Heart right ventricle (tissue), 16 donors: ENCODE results near the gene MAML2. TPM values are rescaled to one million over a fixed set of nuclear protein-coding genes. Genes with fewer than 3 reads are reported as not detected.

ENCODE experiments used
- ATAC-seq, 8 donors: fragments of 200-7000 bp; cut with Tn5 transposase; one replicate each; pipeline ENCODE4 v1.9.1; 2020; ENCODE audit warnings: mild to moderate bottlenecking in 8 of 8, moderate library complexity in 8 of 8, moderate number of reproducible peaks in 1 of 8
- DNase-seq, 2 donors: peaks; one replicate each; pipeline ENCODE4 v3.0.0-alpha.2; 2020
- H3K27ac ChIP-seq, 10 donors: fragments of 200-600 bp; sonication (generic) in 2 of 10; one replicate each; pipeline versions ENCODE4 v1.5.0 to v1.8.0; 2020 to 2022; ENCODE audit warnings: mild to moderate bottlenecking in 3 of 10
- H3K27me3 ChIP-seq, 7 donors: fragments of 200-600 bp; one replicate each; pipeline ENCODE4 v1.8.0; 2021 to 2022; ENCODE audit warnings: mild to moderate bottlenecking in 2 of 7
- H3K36me3 ChIP-seq, 9 donors: fragments of 200-600 bp; sonication (generic) in 1 of 9; one replicate each; pipeline versions ENCODE4 v1.5.0 to v1.8.0; 2020 to 2022; ENCODE audit warnings: mild to moderate bottlenecking in 2 of 9
- H3K4me1 ChIP-seq, 9 donors: fragments of 200-600 bp; sonication (generic) in 1 of 9; one replicate each; pipeline versions ENCODE4 v1.5.0 to v1.8.0; 2020 to 2022; ENCODE audit warnings: mild to moderate bottlenecking in 4 of 9
- H3K4me3 ChIP-seq, 10 donors: fragments of 200-600 bp; sonication (generic) in 2 of 10; one replicate each; pipeline versions ENCODE4 v1.5.0 to v1.8.0; 2020 to 2022; ENCODE audit warnings: mild to moderate bottlenecking in 7 of 10, moderate library complexity in 2 of 10
- H3K9me3 ChIP-seq, 11 donors: fragments of 200-600 bp in 10 of 11; sonication (generic) in 2 of 11; one replicate each; pipeline versions ENCODE4 v1.5.0 to v1.8.0; 2013 to 2022; ENCODE audit warnings: mild to moderate bottlenecking in 2 of 11, control low read depth in 1 of 11, moderate library complexity in 1 of 11
- CTCF ChIP-seq, 9 donors: fragments of 200-600 bp; sonication (generic) in 2 of 9; IDR thresholded peaks; one replicate each; pipeline versions ENCODE4 v1.5.0 to v1.8.0; 2021 to 2022; ENCODE audit warnings: antibody characterized with exemption in 9 of 9, mild to moderate bottlenecking in 5 of 9, moderate library complexity in 1 of 9
- WGBS, 2 donors: extraction: QIAGEN DNeasy Blood & Tissue Kit; methylation state at CpG; one replicate each; pipeline ENCODE4 v1.1.7; 2013; ENCODE audit warnings: inconsistent platforms in 1 of 2; 5-methylcytosine and 5-hydroxymethylcytosine counted together
- intact Hi-C, 10 donors: fragments of 100-400 bp; cut with DNase I; formaldehyde crosslinking; loops; one replicate each; pipeline versions ENCODE4 v1.11.1 to v1.14.2; 2022
- polyA plus RNA-seq, 2 donors: library from polyadenylated mRNA; stranded (reverse); fragments of 200-250 nt; gene quantifications; one replicate each; pipeline ENCODE4 v1.2.3, GENCODE V29; 2013
- total RNA-seq, 10 donors: library from RNA; stranded (reverse); fragmentation: NEBNext Ultra II Directional in 3 of 10; extraction: Animal tissue kit (Norgen Biotek cat#: 25700) in 3 of 10; gene quantifications; one replicate each; pipeline versions ENCODE4 v1.2.1 to v1.2.4, GENCODE V29; 2021 to 2023
- donor health status: Arrhythmogenic right ventricular cardiomyopathy.
- donor health status: ischemic (EF 13 %, LVEDD 7.1; RV severe dilation, severe dysfunction).
- donor health status: healthy with polysubstance abuse.
- donor health status: DM: no; HTN: yes; CAD: no.
- donor health status: DM: no; HTN: no; CAD: no.
- donor health status: ischemic (EF 25% LVEDD 6.9; RV normal size, moderate dysfunction).
- donor health status: ischemic (EF 25% LVEDD 5.7; RV mildly dilated, moderate dysfunction).
- donor health status: healthy.
- donor health status: DM: yes; HTN: yes; CAD: no.
- donor health status: Ischemic cardiomyopathy.
- donor health status: ischemic (EF 35%, LVEDD 5.7; RV mildly dilated, moderate dysfunction).
- donor health status: nonischemic (EF 11% LVEDD 7.7; RV severe dilation, severe dysfunction).
- donor health status: DM: yes; HTN: yes; CAD: no.
- donor health status: PGD.
- donor health status: ischemic (EF 29% LVEDD 5.4; RV normal size, mild dysfunction).
- donor health status: nonischemic (EF 23%, LVEDD 6.1; RV moderate dilation, normal function).

The MAML2 gene
- total and polyA plus RNA-seq, 12 donors = 1.3 to 6.1 (median 4.1) TPM

GRCh38 chr11:96316869-96317268, 26.1 kb downstream of the MAML2 start:
- Histone ChIP-seq H3K27me3 (no peaks in the 10 kb centered on the region), H3K4me1 (peaks cover 11 to 89% (median 66%) of the 10 kb centered on the region in 9 donors), H3K9me3 (no peaks in the 10 kb centered on the region), H3K27ac (peak overlapping the region in 2 of 10 donors; percentile 4 to 7), H3K4me3 (no peak overlapping the region), H3K36me3 (peaks cover 0 to 4% (median 0%) of the 10 kb centered on the region in 9 donors)
- WGBS, 2 donors = 34 to 62% methylated on average over 3 of the region's 3 CpGs
- no peak for ATAC-seq
- no peak for DNase-seq
- intact Hi-C loops = no loop called here
- TF ChIP-seq CTCF (IDR thresholded peaks at IDR 0.05) = no peak

GRCh38 chr11:96315476-96315875, 27.5 kb downstream of the MAML2 start:
- H3K4me3 ChIP-seq = no peak overlapping the region
- WGBS, 2 donors = 82 to 85% methylated on average over 1 of the region's 1 CpG
- H3K27ac ChIP-seq = peak overlapping the region in 5 of 10 donors; percentile 31 to 77 (median 77)
- DNase-seq (no peak), ATAC-seq (no peak)
- TF ChIP-seq CTCF (IDR thresholded peaks at IDR 0.05) = no peak
- no peaks in the 10 kb centered on the region for H3K27me3 ChIP-seq
- intact Hi-C loops = no loop called here
- peaks cover 0 to 4% (median 0%) of the 10 kb centered on the region in 9 donors for H3K36me3 ChIP-seq
- H3K4me1 ChIP-seq = peaks cover 11 to 97% (median 72%) of the 10 kb centered on the region in 9 donors
- H3K9me3 ChIP-seq = no peaks in the 10 kb centered on the region

- no peaks in the 10 kb centered on the region for H3K9me3 ChIP-seq
- peak overlapping the region in 9 of 10 donors; percentile 25 to 77 (median 65) for H3K27ac ChIP-seq
- intact Hi-C loops = no loop called here
- DNase-seq = peak in 1 of 2 donors; percentile 23
- WGBS, 2 donors = 44 to 56% methylated on average over 4 of the region's 4 CpGs
- no peak overlapping the region for H3K4me3 ChIP-seq
- H3K36me3 ChIP-seq = peaks cover 0 to 4% (median 0%) of the 10 kb centered on the region in 9 donors
- ATAC-seq = peak in 7 of 8 donors; percentile 26 to 86 (median 60)
- no peak for TF ChIP-seq CTCF (IDR thresholded peaks at IDR 0.05)
- peaks cover 11 to 97% (median 72%) of the 10 kb centered on the region in 9 donors for H3K4me1 ChIP-seq
- no peaks in the 10 kb centered on the region for H3K27me3 ChIP-seq
Measured at GRCh38 chr11:96314326-96315020, 28.5 kb downstream of the MAML2 start.

GRCh38 chr11:96313163-96313562, 29.8 kb downstream of the MAML2 start:
- ATAC-seq (no peak), DNase-seq (no peak)
- 80 to 90% methylated on average over 6 of the region's 6 CpGs for WGBS, 2 donors
- Histone ChIP-seq H3K36me3 (peaks cover 0 to 4% (median 0%) of the 10 kb centered on the region in 9 donors), H3K9me3 (no peaks in the 10 kb centered on the region), H3K27me3 (no peaks in the 10 kb centered on the region), H3K4me3 (no peak overlapping the region), H3K4me1 (peaks cover 11 to 97% (median 77%) of the 10 kb centered on the region in 9 donors), H3K27ac (peak overlapping the region in 2 of 10 donors; percentile 69 to 77)
- no peak for TF ChIP-seq CTCF (IDR thresholded peaks at IDR 0.05)
- intact Hi-C loops = no loop called here
